Measurements from ENCODE around the gene KCNQ2.

GRCh38 chr20:63411898-63412631, 60.4 kb downstream of the KCNQ2 start:
- TF ChIP-seq CTCF (IDR thresholded peaks at IDR 0.05; ENCODE audit: low read depth, low read length, poor library complexity, severe bottlenecking) (no peak), EZH2phosphoT487 (IDR thresholded peaks at IDR 0.05; ENCODE audit: borderline replicate concordance, low read length) (no peak)
